HG02798 (cell line): ENCODE results near the gene GLIS2.

Source experiments
- ATAC-seq: cut with Tn5 transposase; IDR thresholded peaks from one replicate; pipeline ENCODE4 v1.9.1; 2021; ENCODE audit warnings: mild to moderate bottlenecking; ENCODE audit not compliant: unreplicated experiment, poor library complexity

GLIS2 gene

GRCh38 chr16:4347765-4348509 is 32.1 kb downstream of the GLIS2 start:
- no peak for ATAC-seq

- ATAC-seq: no peak
Measured at GRCh38 chr16:4349332-4349731, 33.5 kb downstream of the GLIS2 start.

GRCh38 chr16:4350365-4350786 is 34.5 kb downstream of the GLIS2 start:
- peak; percentile 11 for ATAC-seq

- peak; percentile 93 for ATAC-seq
Measured at GRCh38 chr16:4350787-4351659, 35.2 kb downstream of the GLIS2 start, which contains the start of gene PAM16. Gene PAM16 (minus strand): TSS chr16:4351321. CDS start chr16:4351234, 87 bp downstream.

GRCh38 chr16:4351880-4352279 is 36.0 kb downstream of the GLIS2 start:
- no peak for ATAC-seq

GRCh38 chr16:4352843-4353242 is 37.0 kb downstream of the GLIS2 start:
- no peak for ATAC-seq

- no peak for ATAC-seq
Measured at GRCh38 chr16:4353675-4354074, 37.8 kb downstream of the GLIS2 start.

GRCh38 chr16:4354512-4355409 is 38.9 kb downstream of the GLIS2 start:
- ATAC-seq: no peak

GRCh38 chr16:4356820-4357219 is 41.0 kb downstream of the GLIS2 start:
- no peak for ATAC-seq

- no peak for ATAC-seq
Measured at GRCh38 chr16:4358236-4358635, 42.4 kb downstream of the GLIS2 start.

GRCh38 chr16:4358831-4359561 is 43.1 kb downstream of the GLIS2 start:
- peak; percentile 34 for ATAC-seq

- ATAC-seq: no peak
Measured at GRCh38 chr16:4359914-4360313, 44.0 kb downstream of the GLIS2 start.

GRCh38 chr16:4360538-4361021 is 44.7 kb downstream of the GLIS2 start:
- no peak for ATAC-seq

- ATAC-seq: no peak
Measured at GRCh38 chr16:4361033-4361943, 45.4 kb downstream of the GLIS2 start.

GRCh38 chr16:4361944-4362311 is 46.1 kb downstream of the GLIS2 start:
- ATAC-seq: no peak

- ATAC-seq: no peak
Measured at GRCh38 chr16:4362476-4363135, 46.7 kb downstream of the GLIS2 start.

- ATAC-seq: no peak
Measured at GRCh38 chr16:4364196-4365013, 48.5 kb downstream of the GLIS2 start.
